Stimulated activated memory B cell treated with anti-CD40 and anti-IgM and Interleukin-4, amounts not matched to agents 10 μg/mL and 1 μg/mL and 100 μg/mL, for 72 hours (primary cell): ENCODE results near the gene ANKRD55.
A peak's percentile ranks its signal among the peaks of the same experiment; 100 is the strongest.
"Not testable (repeated sequence)": the region's sequence is repeated elsewhere in the genome, so short reads cannot be mapped to it uniquely, and the experiment has no call there.

Experiments used
- ATAC-seq: fragments of 150-1000 bp; cut with Tn5 transposase; 2 replicates; pipeline ENCODE4 v1.10.0; 2021
- H3K27ac Mint-ChIP-seq: one replicate; pipeline ENCODE4 v1.8.0; 2022; ENCODE audit warnings: mild to moderate bottlenecking, mixed read lengths
- H3K27me3 Mint-ChIP-seq: one replicate; pipeline ENCODE4 v1.8.0; 2022; ENCODE audit warnings: mixed read lengths
- H3K36me3 Mint-ChIP-seq: one replicate; pipeline ENCODE4 v1.8.0; 2022; ENCODE audit warnings: mixed read lengths
- H3K4me1 Mint-ChIP-seq: one replicate; pipeline ENCODE4 v1.8.0; 2022; ENCODE audit warnings: mixed read lengths
- H3K4me3 Mint-ChIP-seq: one replicate; pipeline ENCODE4 v1.8.0; 2022; ENCODE audit warnings: mild to moderate bottlenecking, moderate library complexity, mixed read lengths
- H3K9me3 Mint-ChIP-seq: one replicate; pipeline ENCODE4 v1.8.0; 2022; ENCODE audit warnings: mixed read lengths

ANKRD55 gene

DNA sequence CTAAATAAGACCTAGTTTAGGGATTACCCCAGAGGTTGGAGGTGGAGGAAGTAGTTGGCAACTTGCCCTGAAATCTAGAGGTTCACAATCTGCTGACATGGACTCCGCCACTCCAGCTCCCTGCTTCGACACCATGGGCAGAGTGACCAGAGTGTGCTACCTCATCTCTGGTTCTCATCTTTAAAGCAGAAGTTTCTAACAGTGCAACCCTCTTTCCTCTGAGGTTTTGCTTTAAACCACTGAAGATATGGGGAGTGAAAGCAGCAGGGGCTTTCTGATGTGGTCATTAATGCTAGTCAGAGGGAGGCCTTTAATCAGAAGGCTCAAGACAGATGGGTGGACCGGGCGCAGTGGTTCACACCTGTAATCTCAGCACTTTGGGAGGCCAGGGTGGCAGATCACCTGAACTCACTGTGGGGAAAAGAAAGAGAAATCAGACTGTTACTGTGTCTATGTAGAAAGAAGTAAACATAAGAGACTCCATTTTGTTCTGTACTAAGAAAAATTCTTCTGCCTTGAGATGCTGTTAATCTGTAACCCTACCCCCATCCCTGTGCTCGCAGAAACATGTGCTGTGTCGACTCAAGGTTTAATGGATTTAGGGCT lies 76.4 kb downstream of the ANKRD55 start:
- not testable (repeated sequence) for H3K36me3 Mint-ChIP-seq, H3K4me3 Mint-ChIP-seq, H3K9me3 Mint-ChIP-seq, H3K27ac Mint-ChIP-seq, H3K27me3 Mint-ChIP-seq
- peak; percentile 77 for ATAC-seq
- H3K4me1 Mint-ChIP-seq: peaks cover 14% of the 10 kb centered on the region

DNA sequence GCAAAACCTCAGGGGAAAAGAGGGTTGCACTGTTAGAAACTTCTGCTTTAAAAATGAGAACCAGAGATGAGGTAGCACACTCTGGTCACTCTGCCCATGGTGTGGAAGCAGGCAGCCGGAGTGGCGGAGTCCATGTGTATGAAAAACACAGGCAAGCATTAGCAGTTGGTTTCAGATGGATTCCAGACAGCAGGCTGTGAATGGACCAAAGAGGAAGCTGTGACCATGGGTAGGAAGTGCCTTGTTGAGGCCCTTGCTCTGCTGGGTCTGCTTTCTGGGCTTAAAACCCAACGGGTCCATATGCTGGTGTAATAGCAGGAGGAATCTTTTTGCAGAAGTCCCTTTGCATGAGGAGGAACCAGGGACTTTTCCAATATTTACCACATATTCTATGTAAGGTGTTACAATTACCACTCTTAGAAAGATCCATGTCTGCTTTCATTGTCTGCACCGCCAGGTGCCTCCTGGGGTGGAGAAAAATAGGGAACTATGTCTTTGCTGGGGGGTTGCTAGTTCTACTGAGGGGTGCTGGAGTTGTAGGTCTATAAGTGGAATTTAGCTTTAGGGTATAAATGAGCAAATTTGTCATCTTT lies 77.0 kb downstream of the ANKRD55 start:
- H3K27me3 Mint-ChIP-seq: no peaks in the 10 kb centered on the region
- H3K27ac Mint-ChIP-seq: no peak overlapping the region
- H3K4me3 Mint-ChIP-seq: no peak overlapping the region
- H3K4me1 Mint-ChIP-seq: peaks cover 14% of the 10 kb centered on the region
- ATAC-seq: peak; percentile 52
- H3K36me3 Mint-ChIP-seq: no peaks in the 10 kb centered on the region
- H3K9me3 Mint-ChIP-seq: no peaks in the 10 kb centered on the region

DNA sequence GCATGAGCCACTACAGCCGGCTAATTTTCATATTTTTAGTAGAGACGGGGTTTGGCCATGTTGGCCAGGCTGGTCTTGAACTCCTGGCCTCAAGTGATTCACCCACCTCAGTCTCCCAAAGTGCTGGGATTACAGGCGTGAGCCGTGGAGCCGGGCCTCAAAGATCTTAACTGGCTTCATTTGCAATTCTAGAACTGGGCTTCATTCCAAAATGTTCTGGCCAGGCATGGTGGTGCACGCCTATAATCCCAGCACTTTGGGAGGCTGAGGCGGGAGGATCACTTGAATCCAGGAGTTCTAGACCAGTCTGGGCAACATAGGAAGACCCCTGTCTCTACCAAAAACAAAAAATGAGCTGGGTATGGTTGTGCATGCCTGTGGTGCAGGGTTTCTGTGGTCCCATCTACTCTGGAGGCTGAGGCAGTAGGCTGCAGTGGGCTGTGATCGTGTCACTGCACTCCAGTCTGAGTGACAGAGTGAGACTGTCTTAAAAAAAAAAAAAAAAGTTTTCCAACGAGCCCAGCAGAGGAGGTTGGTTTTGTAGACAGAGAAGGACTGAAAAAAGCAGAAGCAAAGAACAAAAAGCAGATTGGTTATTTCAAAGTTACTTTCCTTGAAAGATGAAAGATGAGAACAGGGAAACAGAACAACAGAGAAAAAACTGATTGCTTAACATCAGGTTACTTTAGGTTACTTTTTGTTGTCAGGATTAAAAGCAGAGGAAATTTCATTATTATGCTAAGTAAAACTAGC lies 78.2 kb downstream of the ANKRD55 start:
- H3K4me1 Mint-ChIP-seq: peaks cover 14% of the 10 kb centered on the region
- H3K27me3 Mint-ChIP-seq: no peaks in the 10 kb centered on the region
- H3K4me3 Mint-ChIP-seq: no peak overlapping the region
- no peaks in the 10 kb centered on the region for H3K9me3 Mint-ChIP-seq
- peak; percentile 56 for ATAC-seq
- H3K27ac Mint-ChIP-seq: no peak overlapping the region
- no peaks in the 10 kb centered on the region for H3K36me3 Mint-ChIP-seq

DNA sequence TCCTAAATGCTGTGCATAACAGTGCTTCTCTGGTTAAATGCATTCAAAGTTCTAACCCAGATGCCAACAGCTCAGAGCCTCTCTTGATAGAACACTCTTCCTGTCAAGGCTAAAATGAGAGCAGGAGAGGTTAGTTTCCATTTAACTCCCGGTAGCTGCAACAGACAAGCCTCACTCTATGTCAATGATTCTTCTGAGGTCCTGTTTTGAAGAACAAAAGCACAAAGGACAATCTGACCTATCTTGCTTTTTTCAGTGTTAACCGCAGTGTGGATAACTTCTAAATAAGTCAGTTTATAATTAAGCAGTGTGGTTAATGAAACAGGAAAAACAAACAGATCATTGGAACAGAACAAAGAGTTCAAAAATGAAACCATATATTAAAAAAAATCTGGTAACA lies 80.7 kb downstream of the ANKRD55 start:
- no peaks in the 10 kb centered on the region for H3K9me3 Mint-ChIP-seq
- no peaks in the 10 kb centered on the region for H3K27me3 Mint-ChIP-seq
- ATAC-seq: no peak
- H3K4me3 Mint-ChIP-seq: no peak overlapping the region
- H3K4me1 Mint-ChIP-seq: peaks cover 23% of the 10 kb centered on the region
- H3K36me3 Mint-ChIP-seq: no peaks in the 10 kb centered on the region
- no peak overlapping the region for H3K27ac Mint-ChIP-seq

DNA sequence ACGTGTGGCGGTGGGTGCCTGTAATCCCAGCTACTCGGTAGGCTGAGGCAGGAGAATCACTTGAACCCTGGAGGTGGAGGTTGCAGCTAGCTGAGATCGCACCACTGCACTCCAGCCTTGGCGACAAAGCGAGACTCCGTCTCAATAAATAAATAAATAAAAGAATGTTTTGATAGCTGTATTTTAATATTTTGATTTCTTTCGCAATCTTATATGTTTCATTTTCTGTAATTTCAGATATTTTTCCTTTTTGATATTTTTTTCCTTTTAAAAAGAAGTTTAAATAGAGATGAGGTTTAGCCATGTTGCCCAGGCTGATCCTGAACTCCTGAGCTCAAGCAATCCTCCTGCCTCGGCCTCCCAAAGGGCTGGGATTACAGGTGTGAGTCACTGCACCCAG lies 82.4 kb downstream of the ANKRD55 start:
- not testable (repeated sequence) for H3K27me3 Mint-ChIP-seq, H3K4me3 Mint-ChIP-seq, ATAC-seq, H3K9me3 Mint-ChIP-seq, H3K27ac Mint-ChIP-seq, H3K36me3 Mint-ChIP-seq
- peaks cover 10% of the 10 kb centered on the region for H3K4me1 Mint-ChIP-seq

DNA sequence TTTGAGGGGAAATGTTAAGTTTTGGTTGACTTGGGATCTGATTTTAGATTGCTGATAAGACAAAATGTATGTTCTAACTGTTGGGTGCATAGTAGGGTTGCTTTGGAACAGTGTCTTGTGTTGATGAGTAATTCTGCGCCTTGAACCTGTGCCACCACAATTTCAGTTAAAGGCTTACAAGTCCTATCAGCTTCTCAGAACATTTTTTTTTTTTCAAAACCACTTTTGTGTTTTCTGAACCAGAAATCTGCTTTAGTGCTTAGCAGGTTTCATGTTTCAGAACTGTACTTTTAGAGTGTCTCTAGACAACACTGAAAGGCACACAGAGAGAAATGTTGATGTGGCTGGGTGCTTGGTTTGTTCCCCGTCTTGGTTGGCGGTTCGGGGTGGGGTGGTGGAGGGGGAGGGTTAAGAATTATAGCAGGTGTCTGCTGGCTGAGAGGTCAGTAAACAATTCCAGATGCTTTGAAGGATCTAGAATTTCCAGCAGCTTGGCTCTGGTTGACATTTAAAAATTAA lies 84.6 kb downstream of the ANKRD55 start:
- ATAC-seq: peak; percentile 83
- H3K4me3 Mint-ChIP-seq: no peak overlapping the region
- no peaks in the 10 kb centered on the region for H3K9me3 Mint-ChIP-seq
- peaks cover 9% of the 10 kb centered on the region for H3K4me1 Mint-ChIP-seq
- H3K36me3 Mint-ChIP-seq: no peaks in the 10 kb centered on the region
- H3K27ac Mint-ChIP-seq: no peak overlapping the region
- no peaks in the 10 kb centered on the region for H3K27me3 Mint-ChIP-seq

DNA sequence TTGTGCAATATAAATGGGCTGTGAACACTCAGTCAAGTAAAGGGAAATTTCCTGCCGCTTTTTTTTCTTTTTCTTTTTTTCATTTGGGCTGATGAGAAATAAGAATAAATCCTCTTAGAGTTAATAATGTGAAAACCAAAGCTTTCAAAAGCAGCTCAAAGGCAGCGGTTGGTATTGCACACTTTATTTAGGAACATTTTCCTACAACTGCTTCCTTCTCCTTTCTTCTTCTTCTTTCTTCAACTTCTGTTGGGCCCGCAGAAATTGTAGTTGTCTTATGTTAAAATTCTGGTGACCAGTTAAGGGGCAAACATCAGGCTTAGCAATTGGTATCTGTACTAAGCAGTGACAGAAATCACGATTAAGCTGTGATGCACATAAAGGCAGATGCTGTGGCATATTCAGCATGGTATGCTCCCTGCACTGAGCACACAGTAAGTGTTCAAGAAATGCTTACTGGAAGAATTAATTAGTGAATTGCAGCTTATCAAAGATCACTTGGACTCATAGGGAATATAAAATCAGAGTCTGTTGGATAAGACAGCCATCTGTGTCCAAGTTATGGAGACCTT lies 85.4 kb downstream of the ANKRD55 start:
- Mint-ChIP-seq H3K9me3 (no peaks in the 10 kb centered on the region), H3K4me3 (no peak overlapping the region), H3K36me3 (no peaks in the 10 kb centered on the region), H3K27me3 (no peaks in the 10 kb centered on the region), H3K4me1 (peaks cover 16% of the 10 kb centered on the region), H3K27ac (no peak overlapping the region)
- no peak for ATAC-seq

DNA sequence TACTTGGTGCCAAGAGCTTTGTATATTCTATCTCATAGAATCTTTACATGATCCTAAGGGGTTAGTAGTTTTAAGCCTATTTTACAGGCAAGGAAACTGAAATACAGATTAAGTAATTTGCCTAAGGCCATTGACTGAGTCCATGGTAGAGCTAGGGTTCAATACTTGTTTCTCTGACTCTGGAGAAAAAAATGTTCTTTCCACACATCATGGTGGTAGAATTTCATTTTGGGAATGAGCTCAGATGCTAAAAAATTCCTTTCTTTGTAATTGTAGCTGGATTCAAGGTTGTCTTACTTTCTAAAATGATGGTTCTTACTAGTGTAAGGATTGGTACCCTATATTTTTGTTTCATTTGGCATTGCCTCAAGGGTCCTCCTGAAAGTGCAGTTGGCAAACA lies 86.0 kb downstream of the ANKRD55 start:
- Mint-ChIP-seq H3K27me3 (no peaks in the 10 kb centered on the region), H3K4me3 (no peak overlapping the region), H3K36me3 (no peaks in the 10 kb centered on the region), H3K4me1 (peaks cover 22% of the 10 kb centered on the region), H3K9me3 (no peaks in the 10 kb centered on the region), H3K27ac (no peak overlapping the region)
- no peak for ATAC-seq

DNA sequence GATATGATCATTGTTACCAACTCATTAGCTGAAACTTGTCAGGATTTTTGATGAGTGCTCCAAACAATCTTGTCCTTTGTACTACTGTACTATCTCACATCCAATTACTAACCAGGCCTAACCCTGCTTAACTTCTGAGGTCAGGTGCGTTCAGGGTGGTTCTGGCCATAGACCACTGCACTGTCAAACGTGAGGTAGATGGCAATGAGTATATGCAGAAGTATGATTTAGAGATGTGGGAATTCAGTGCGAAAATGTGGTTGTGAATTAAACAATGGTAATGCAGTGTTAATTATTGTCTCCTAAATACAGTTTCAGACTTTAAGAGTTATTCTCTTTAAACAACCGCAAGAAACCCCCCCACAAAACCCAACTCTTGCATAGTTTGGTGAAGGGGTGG lies 86.5 kb downstream of the ANKRD55 start:
- Mint-ChIP-seq H3K4me1 (peaks cover 22% of the 10 kb centered on the region), H3K4me3 (no peak overlapping the region), H3K27ac (no peak overlapping the region), H3K27me3 (no peaks in the 10 kb centered on the region), H3K36me3 (no peaks in the 10 kb centered on the region), H3K9me3 (no peaks in the 10 kb centered on the region)
- ATAC-seq: no peak

DNA sequence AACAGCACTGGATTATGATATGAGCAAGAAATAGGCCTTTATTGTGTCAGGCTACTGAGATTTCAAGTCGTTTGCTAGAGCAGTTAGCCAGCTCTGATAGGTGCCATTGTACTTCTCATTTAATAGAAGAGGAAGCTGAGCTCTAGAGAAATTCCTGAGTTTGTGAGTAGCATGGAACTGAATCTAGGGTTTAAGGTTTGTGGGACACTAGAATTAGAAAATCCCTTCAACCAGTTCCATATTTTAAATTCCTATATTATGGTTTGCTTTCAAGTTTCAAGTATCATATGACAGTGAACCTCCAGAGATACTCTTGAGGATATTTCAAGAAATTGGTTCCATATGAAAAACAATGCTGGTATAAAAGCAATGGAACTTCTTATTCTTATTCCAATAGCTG lies 87.6 kb downstream of the ANKRD55 start:
- Mint-ChIP-seq H3K36me3 (no peaks in the 10 kb centered on the region), H3K27me3 (no peaks in the 10 kb centered on the region), H3K4me1 (peaks cover 22% of the 10 kb centered on the region), H3K4me3 (no peak overlapping the region), H3K9me3 (no peaks in the 10 kb centered on the region), H3K27ac (no peak overlapping the region)
- ATAC-seq: no peak

DNA sequence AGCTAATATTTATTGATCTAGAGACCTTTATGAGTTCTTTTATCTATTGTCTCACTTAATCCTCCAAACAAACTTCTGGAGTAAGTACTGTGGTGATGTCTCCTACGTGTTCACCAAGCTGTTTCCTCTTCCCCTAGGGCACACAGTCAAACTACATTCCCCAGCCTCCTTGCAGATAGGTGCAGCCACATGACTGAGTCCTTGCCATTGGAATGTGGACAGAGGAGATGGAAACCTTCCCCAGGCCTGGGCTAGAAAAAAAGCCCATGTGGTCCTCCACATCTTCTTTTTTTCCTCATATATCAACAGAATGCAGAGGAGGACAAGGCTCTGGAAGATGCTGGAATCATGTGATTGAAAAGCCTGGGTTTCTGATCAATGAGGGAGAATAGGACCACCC lies 88.0 kb downstream of the ANKRD55 start:
- Mint-ChIP-seq H3K4me3 (no peak overlapping the region), H3K27ac (no peak overlapping the region), H3K36me3 (no peaks in the 10 kb centered on the region), H3K27me3 (no peaks in the 10 kb centered on the region), H3K9me3 (no peaks in the 10 kb centered on the region), H3K4me1 (peaks cover 22% of the 10 kb centered on the region)
- no peak for ATAC-seq

DNA sequence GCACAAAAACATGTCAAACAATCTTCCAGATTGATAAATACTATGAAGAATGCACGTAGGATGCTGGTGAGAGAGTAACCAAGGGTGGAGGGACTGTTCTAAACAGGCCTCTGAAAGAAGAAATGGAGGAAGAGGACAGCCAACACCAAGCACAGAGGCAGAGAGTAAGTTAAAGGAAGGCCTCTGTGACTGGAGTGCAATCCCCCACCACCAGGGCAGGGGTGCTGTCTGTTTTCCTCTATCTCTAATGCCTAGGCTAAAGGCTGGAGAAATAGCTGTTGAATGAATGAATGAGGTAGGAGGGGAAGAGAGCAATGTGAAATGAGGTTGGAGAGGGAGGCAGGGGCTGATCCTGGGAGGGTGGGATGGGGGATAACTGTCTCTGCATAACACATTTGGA lies 88.9 kb downstream of the ANKRD55 start:
- Mint-ChIP-seq H3K4me3 (no peak overlapping the region), H3K27me3 (no peaks in the 10 kb centered on the region), H3K9me3 (no peaks in the 10 kb centered on the region), H3K36me3 (no peaks in the 10 kb centered on the region), H3K4me1 (peaks cover 22% of the 10 kb centered on the region), H3K27ac (no peak overlapping the region)
- no peak for ATAC-seq

DNA sequence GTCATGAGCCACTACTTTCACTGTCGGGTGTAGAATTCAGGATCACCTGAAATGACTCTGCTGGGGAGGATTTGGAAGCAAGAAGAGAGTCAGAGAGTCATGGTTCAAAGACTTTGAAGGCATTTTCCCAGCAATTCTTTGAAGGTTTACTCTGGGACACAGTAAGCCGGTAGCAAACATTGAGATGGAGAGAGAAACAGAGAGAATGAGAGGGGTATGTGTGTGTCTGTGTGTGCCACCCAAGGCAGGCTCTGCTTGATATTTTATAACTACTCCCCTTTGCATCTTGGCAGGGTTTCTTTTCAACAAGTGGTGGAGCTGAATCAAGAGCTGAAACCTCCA lies 89.8 kb downstream of the ANKRD55 start:
- ATAC-seq: no peak
- peaks cover 20% of the 10 kb centered on the region for H3K4me1 Mint-ChIP-seq

DNA sequence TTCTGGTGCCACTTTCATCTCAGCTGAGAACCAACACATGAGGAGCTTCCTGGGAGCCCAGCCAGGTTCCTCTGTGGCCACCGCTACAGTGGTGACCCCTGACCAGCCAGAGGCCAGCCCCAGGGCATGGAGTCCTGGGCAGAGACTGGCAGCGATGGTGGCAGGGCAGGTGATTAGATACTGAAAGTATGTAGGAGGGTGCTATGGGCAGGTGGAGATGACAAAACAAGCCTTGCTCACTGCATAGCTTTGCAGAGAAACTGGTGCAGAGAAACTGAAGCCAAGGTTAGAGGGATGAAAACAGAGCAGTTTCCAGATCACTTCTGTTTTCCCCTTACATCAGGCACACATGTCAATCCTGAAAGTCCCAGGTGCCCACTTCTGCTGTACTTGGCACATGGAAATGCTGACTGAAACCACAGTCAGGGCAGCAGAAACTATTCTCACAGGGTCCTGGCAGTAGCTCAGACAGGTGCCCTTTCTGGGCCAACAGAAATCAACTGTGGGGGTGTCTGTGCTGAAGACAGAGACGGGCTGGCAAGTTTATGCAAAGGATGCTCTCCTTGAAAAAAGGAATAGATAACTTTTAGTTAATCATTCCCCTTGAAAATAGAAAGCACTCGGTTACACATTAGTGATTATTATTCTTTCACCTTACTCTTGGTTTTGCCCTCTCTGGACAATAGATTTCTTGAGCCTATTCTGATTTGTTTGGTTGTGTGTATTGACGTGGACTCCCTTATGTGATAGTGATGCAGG lies 90.3 kb downstream of the ANKRD55 start:
- Mint-ChIP-seq H3K9me3 (no peaks in the 10 kb centered on the region), H3K27me3 (no peaks in the 10 kb centered on the region), H3K36me3 (no peaks in the 10 kb centered on the region), H3K27ac (no peak overlapping the region), H3K4me3 (no peak overlapping the region), H3K4me1 (peaks cover 15% of the 10 kb centered on the region)
- peak; percentile 81 for ATAC-seq

More for the DNA sequence above, 89.8 kb downstream of the ANKRD55 start:
- H3K27me3 Mint-ChIP-seq: no peaks in the 10 kb centered on the region
- H3K27ac Mint-ChIP-seq: no peak overlapping the region
- H3K4me3 Mint-ChIP-seq: no peak overlapping the region
- no peaks in the 10 kb centered on the region for H3K9me3 Mint-ChIP-seq
- no peaks in the 10 kb centered on the region for H3K36me3 Mint-ChIP-seq

DNA sequence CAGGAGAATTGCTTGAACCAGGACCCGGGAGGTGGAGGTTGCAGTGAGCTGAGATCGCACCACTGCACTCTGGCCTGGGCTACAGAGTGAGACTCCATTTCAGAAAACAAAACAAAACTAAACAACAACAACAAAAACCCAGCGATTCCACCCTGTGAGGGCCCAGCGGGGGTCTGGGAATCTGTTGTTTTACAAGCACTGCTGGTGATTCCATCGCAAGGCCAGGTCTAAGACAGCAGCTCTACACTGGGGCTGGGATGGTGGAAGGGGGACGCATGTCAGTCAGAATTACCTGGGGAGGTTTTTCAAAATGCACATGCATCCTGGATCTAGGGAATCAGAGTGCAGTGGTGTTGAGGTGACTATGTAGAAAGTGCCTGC lies 90.9 kb downstream of the ANKRD55 start:
- Mint-ChIP-seq H3K27ac (no peak overlapping the region), H3K36me3 (no peaks in the 10 kb centered on the region), H3K4me3 (no peak overlapping the region), H3K27me3 (no peaks in the 10 kb centered on the region), H3K9me3 (no peaks in the 10 kb centered on the region), H3K4me1 (peaks cover 13% of the 10 kb centered on the region)
- no peak for ATAC-seq
